IPS DF 4.7 (cell line): Measurements from ENCODE around the gene SCAPER.

ENCODE experiments used
- DNase-seq: peaks from one replicate; pipeline ENCODE4 v3.0.0-alpha.2; 2013; ENCODE audit warnings: low spot score; ENCODE audit errors: extremely low read depth

The SCAPER gene

DNA sequence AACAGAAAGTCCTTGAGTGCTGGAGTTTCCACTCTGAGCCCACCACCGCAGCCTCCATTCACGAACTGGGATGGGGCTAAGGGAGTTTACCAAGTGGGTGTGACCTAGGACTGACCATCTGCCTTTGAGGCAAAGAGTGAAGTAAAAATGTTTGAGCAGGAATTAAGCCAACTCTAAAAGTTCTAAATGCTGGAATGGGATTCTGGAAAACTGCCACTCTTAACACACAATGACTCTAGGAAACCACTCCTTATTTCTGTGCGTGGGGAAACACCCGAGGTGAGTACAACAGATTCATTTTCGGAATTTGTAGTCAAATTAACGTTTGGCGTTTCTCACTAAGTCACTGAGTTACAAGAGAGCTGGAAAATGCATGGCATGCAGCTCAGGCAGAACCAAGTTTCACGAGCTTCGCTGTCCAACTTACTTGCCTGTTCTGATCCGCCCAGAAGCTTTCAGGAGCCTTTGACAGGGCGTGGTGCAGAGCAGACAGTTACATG lies 537.0 kb downstream of the SCAPER start:
- no peak for DNase-seq

DNA sequence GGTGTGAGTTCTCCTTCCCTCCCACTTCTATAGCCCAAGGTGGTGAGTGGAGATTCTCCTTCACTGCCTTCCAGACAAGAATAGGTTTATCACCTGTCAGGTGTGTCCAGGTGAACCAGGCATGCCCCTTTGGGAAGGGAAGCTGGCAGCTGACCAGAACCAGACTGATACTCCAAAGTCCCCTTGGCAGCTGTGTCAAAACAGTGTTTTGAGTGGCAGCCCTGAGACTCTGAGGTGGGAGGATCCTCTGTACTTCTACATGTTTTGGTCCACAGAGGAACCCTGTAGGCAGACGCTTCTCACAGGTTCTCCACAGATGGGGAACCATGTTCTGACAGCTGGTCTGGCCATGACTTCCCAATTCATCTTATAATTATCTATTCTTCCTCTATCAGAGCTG lies 538.4 kb downstream of the SCAPER start:
- DNase-seq: no peak

- DNase-seq: no peak
These were observed 541.9 kb downstream of the SCAPER start for GRCh38 chr15:76363251-76363650.

GRCh38 chr15:76360416-76360815 lies 544.7 kb downstream of the SCAPER start:
- DNase-seq: no peak

- DNase-seq: no peak
These were observed 546.0 kb downstream of the SCAPER start for GRCh38 chr15:76359152-76359551.

GRCh38 chr15:76358453-76358852 lies 546.7 kb downstream of the SCAPER start:
- DNase-seq: no peak

- DNase-seq: no peak
These were observed 550.2 kb downstream of the SCAPER start for GRCh38 chr15:76354823-76355440.

DNA sequence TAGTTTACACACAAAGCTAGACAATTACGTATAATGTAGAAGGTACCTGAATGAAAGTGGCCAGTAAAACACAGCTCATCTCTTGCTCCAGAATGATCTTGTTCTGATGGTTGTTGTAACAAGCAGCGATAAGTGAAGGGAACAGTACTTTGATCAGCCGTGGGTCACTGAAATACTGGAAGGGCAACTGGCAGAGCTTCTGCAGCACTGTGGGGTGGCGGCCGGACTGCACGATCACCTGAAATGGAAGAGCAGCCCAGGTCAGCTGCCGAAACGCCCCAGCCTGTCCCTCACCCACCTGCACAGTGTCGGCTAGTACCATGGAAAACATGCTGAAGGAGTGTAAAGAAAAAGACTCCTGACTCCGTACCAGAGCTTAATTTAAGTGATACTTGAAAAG lies 551.2 kb downstream of the SCAPER start:
- no peak for DNase-seq

GRCh38 chr15:76353023-76353577 lies 552.0 kb downstream of the SCAPER start:
- no peak for DNase-seq

DNA sequence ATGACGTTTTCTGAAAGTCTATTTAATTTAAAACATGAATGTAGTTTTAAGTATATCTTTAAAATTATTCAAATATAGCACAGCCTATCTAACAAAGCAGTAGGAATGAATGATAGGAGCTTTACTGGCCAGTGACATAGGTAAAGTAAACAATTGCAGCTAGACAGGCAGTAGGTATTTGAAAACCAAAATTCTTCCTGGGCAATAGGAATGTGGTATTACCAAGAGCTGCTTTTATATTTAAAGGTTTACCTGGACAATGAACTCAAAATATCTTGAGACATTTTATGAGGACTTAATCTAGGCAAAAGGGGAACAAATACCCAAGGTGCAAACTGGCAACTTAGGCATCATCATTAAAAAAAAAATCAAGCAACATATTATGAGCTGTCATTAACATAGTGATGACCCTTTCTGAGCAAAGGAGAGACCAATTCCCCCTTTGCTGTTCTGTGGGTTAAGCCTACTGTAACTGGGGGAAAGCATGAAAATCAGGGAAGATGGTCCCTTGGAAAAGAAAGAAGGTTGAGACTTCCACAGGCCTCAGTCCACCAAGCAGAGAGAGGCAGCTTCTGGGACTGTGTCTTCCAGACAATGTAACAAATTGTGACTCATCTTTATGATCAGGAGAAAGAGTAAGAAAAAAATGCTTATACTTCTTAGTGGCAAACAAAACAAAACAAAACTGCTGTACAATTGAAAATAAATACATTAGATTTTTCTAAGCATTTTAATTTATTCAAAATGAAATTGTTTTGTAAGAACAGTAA lies 555.7 kb downstream of the SCAPER start:
- DNase-seq: no peak

- DNase-seq: no peak
These were observed 557.6 kb downstream of the SCAPER start for GRCh38 chr15:76347482-76348055.

- DNase-seq: no peak
These were observed 558.3 kb downstream of the SCAPER start for GRCh38 chr15:76346669-76347481.

DNA sequence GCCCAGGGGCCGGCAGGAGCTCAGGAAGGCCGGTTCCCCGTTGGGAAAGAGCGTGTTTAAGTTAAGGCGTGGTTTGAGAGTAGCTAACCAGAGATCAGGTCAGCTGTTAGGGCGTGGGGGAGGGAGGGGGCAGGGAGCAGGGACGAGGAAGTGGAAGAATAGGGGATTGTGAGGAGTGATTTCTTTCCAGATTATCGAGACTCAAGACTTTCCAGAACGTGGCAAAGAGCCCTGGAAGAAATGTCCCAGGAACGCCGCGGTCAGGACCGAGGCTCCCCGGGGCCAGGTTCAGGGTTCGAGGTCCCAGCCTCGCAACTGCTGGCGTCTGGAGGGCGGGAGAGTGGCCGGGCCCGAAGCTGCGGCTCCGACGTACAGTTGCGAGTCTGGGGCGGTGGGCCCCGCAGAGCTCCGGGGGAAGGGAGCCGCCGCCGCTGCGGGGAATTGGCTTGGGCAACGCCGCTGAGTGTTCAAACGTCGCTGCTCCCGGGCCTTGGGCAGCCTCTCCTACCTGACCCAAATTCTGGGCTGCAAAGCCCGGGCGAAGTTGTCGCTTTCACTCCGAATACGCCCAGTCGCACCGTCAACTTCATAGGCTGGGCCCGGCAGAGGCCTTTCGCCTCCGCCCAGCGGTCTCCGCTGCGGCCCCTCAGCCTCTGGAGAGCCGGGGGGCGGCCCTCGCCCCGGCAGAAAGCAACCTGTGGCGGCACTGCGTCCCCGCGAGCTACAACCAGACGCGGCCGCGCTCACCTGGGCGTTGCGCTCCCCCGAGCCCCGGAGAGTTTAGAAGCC lies 559.1 kb downstream of the SCAPER start:
- DNase-seq: no peak

GRCh38 chr15:76345583-76345879 lies 559.6 kb downstream of the SCAPER start:
- no peak for DNase-seq

DNA sequence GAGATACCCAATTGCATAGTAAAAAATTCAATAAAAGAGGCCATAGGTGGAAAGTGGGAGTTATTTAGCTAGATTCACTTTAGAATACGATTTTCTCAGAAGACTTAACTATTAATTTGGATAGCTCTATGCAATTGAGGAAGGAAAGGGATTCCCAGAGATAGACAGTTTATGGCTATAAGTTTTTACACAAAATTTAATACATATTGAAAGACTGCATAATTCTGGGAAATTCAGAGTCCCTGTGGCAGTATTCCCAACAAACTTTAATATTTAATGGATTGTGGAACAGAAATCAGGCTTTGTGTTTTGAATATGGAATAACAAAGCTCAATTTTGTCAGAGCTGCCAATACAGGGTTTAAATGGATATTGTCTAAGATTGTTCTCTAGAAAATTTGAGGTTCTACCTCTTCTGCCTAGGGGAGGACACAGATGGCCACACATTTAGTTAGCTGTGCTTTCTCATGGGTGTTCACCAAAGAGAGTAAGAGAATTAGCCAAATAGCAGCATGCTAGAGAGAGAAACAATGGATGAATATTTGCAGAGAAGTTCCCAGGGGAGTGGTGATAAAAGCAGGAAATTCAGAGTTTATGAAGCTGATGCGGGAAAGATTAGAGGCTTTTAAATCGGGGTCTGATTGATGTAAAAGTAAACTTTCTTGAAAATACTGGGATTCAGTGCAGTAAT lies 560.1 kb downstream of the SCAPER start:
- no peak for DNase-seq

GRCh38 chr15:76343313-76343996 lies 561.7 kb downstream of the SCAPER start:
- no peak for DNase-seq

GRCh38 chr15:76342382-76343201 lies 562.5 kb downstream of the SCAPER start:
- no peak for DNase-seq

GRCh38 chr15:76342058-76342381 lies 563.1 kb downstream of the SCAPER start:
- DNase-seq: no peak
